Measurements from ENCODE around the gene FAIM. TPM values are rescaled to one million over a fixed set of nuclear protein-coding genes. Genes with fewer than 3 reads are reported as not detected.

FAIM gene
- total and polyA plus RNA-seq, 2 donors (not counting 3 experiments of a cell fraction or from before 2014, with no cell fraction given) = 2.3 to 11.9 TPM

- TF ChIP-seq CTCF (IDR thresholded peaks at IDR 0.05; ENCODE audit: extremely low read depth in 1 of 2, insufficient read depth in 1 of 2, low read depth in 1 of 2, low read length in 2 of 2) (no peak), GATA2 (IDR thresholded peaks at IDR 0.05; ENCODE audit: insufficient read depth, insufficient read length, low read depth, low read length) (no peak), MAX (IDR thresholded peaks at IDR 0.05; ENCODE audit: insufficient read depth, insufficient read length) (no peak), EZH2 (IDR thresholded peaks at IDR 0.05; ENCODE audit: borderline replicate concordance, low read depth, low read length, severe bottlenecking) (no peak), FOS (IDR thresholded peaks at IDR 0.05; ENCODE audit: borderline replicate concordance, insufficient read depth, low read length) (no peak), POLR2A (IDR thresholded peaks at IDR 0.05; ENCODE audit: low read depth, low read length) (no peak), JUN (IDR thresholded peaks at IDR 0.05; ENCODE audit: borderline replicate concordance, insufficient read depth, insufficient read length, low read depth) (no peak), POLR2AphosphoS5 (IDR thresholded peaks at IDR 0.05; ENCODE audit: insufficient read depth, low read depth, low read length) (no peak), MYC (IDR thresholded peaks at IDR 0.05; ENCODE audit: low read depth, low read length) (no peak)
- no peaks in the 10 kb centered on the region for H3K79me2 ChIP-seq (ENCODE audit: control insufficient read depth, insufficient read depth, low read length)
- dilution Hi-C loops (cut with MboI; ENCODE audit: extremely low pct_ligation_motif_present, low sequenced_read_pairs) (no loop called here), intact Hi-C loops (cut with micrococcal nuclease) (no loop called here)
- no peaks in the 10 kb centered on the region for H3K9me1 ChIP-seq (replicated peaks; ENCODE audit: control insufficient read depth, extremely low read depth, insufficient read depth, low read length)
- FAIRE-seq (no peak), DNase-seq (ENCODE audit: low read depth, low spot score) (peak; percentile 82)
- peaks cover 0 to 3% of the 10 kb centered on the region in 2 experiments for H3K36me3 ChIP-seq (ENCODE audit: control insufficient read depth in 2 of 2, extremely low read depth in 1 of 2, insufficient read depth in 2 of 2, low read length in 2 of 2)
- H3K4me1 ChIP-seq (ENCODE audit: control insufficient read depth, extremely low read depth, insufficient read depth, low read length) = no peaks in the 10 kb centered on the region
- H3K27me3 ChIP-seq (ENCODE audit: control insufficient read depth in 2 of 2, insufficient read depth in 2 of 2, low read length in 2 of 2) = no peaks in the 10 kb centered on the region
- no peak overlapping the region for H3K9ac ChIP-seq (replicated peaks; ENCODE audit: extremely low read depth, insufficient read depth, low read length)
- ChIA-PET POLR2A (no interaction called here), CTCF (interaction anchor here (1.6 kb wide), 1 partner anchor 255 kb away, joined by 5 read pairs; no protein-coding TSS in a partner anchor)
- H4K20me1 ChIP-seq (replicated peaks; ENCODE audit: control insufficient read depth, extremely low read depth, insufficient read depth, low read length) = no peaks in the 10 kb centered on the region
- no peak overlapping the region for H2AFZ ChIP-seq (ENCODE audit: low read depth, low read length)
- H3K27ac ChIP-seq (ENCODE audit: insufficient read depth, low read depth, low read length) = no peak overlapping the region
- BruUV-seq (replicated peaks) = no TSS peak
- no peak overlapping the region for H3K4me2 ChIP-seq (ENCODE audit: insufficient read depth, low read length)
- H3K4me3 ChIP-seq (replicated peaks in 1 of 3; ENCODE audit: insufficient read depth in 1 of 3, low read depth in 1 of 3, low read length in 3 of 3) = no peak overlapping the region
- H3K9me3 ChIP-seq (replicated peaks; ENCODE audit: control insufficient read depth, insufficient read depth, low read length) = no peaks in the 10 kb centered on the region
Observed at GRCh38 chr3:138668107-138668506, 59.5 kb downstream of the FAIM start.

Data from endothelial cell of umbilical vein (primary cell).